Peyer's patch (tissue), 4 donors: Measurements from ENCODE around the gene EYS. TPM values are rescaled to one million over a fixed set of nuclear protein-coding genes. Genes with fewer than 3 reads are reported as not detected.

ENCODE experiments used
- DNase-seq, 3 donors: peaks; one replicate each; pipeline ENCODE4 v3.0.0-alpha.2; 2017 to 2019
- H3K27ac ChIP-seq, 4 donors: fragments of 200-600 bp; sonication (generic); one replicate each; pipeline ENCODE4 v1.5.1; 2016 to 2019
- H3K27me3 ChIP-seq, 2 donors: fragments of 200-600 bp; sonication (generic); one replicate each; pipeline ENCODE4 v1.5.1; 2019
- H3K36me3 ChIP-seq, 3 donors: fragments of 200-600 bp; sonication (generic); one replicate each; pipeline ENCODE4 v1.5.1; 2016 to 2019
- H3K4me1 ChIP-seq, 4 donors: fragments of 200-600 bp; sonication (generic); one replicate each; pipeline ENCODE4 v1.5.1; 2016 to 2019
- H3K4me3 ChIP-seq, 4 donors: fragments of 200-600 bp; sonication (generic); 1 replicate in 3 of 4; 2 replicates in 1 of 4; pipeline ENCODE4 v1.5.1; 2016 to 2019; ENCODE audit warnings: mild to moderate bottlenecking in 1 of 4
- H3K9me3 ChIP-seq, 4 donors: fragments of 200-600 bp; sonication (generic); one replicate each; pipeline ENCODE4 v1.5.1; 2016 to 2019; ENCODE audit warnings: mild to moderate bottlenecking in 1 of 4
- POLR2A ChIP-seq, 2 donors: fragments of 450-650 bp; IDR thresholded peaks; one replicate each; pipeline ENCODE4 v1.5.1; 2017; ENCODE audit warnings: antibody characterized with exemption in 2 of 2, mild to moderate bottlenecking in 2 of 2, moderate library complexity in 2 of 2
- total RNA-seq, 4 donors: library from RNA; depleted of rRNA; stranded (reverse); fragments of >200 nt; gene quantifications; one replicate each; pipeline ENCODE4 v1.1.0, GENCODE V29; 2016
- TF ChIP-seq, protein P1 (sequence below), 6 experiments: fragments of 450-650 bp in 4 of 6; fragments of 200-600 bp in 2 of 6; sonication (generic) in 1 of 6; IDR thresholded peaks; one replicate each; pipeline ENCODE4 v1.5.1; 2017 to 2019; ENCODE audit warnings: antibody characterized with exemption in 6 of 6, mild to moderate bottlenecking in 3 of 6, moderate library complexity in 1 of 6

Gene EYS
- total RNA-seq, 4 donors from 2014 or later, result 0.13 to 1.5 (median 0.35) TPM; not detected in 1

DNA sequence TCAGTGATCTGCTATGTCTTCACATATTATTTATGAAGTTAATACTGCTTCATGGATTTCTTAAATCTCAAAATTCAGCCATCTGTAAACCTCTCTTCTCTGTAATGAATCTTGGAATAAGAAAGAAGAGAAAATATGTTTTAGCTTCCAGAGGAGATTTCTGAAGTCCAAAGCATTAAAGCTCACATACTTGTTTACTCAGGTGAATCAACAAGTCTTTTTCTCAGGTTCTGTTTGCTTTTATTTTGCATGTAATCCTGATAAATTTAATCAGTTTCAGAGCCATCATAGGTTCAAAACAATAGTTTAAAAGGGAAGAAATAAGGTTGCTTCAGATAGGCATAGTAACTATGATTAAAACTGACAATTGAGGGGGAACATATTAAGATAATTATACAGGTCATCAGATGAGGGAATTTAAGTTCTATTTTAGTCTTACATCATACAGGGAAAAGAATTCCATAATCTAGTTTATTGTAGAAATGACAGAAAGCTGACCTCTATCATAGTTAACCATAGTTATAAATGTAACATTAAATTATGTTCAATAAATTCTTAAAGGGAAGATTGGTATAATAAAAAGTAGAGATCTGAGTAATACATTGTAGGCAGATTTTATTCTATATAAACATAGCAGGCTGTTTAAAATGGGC is 716.2 kb downstream of the EYS start:
- Histone ChIP-seq H3K4me1 (no peaks in the 10 kb centered on the region), H3K36me3 (no peaks in the 10 kb centered on the region), H3K27ac (no peak overlapping the region), H3K9me3 (no peaks in the 10 kb centered on the region), H3K4me3 (no peak overlapping the region), H3K27me3 (no peaks in the 10 kb centered on the region)
- DNase-seq, result no peak
- TF ChIP-seq, protein P1, sequence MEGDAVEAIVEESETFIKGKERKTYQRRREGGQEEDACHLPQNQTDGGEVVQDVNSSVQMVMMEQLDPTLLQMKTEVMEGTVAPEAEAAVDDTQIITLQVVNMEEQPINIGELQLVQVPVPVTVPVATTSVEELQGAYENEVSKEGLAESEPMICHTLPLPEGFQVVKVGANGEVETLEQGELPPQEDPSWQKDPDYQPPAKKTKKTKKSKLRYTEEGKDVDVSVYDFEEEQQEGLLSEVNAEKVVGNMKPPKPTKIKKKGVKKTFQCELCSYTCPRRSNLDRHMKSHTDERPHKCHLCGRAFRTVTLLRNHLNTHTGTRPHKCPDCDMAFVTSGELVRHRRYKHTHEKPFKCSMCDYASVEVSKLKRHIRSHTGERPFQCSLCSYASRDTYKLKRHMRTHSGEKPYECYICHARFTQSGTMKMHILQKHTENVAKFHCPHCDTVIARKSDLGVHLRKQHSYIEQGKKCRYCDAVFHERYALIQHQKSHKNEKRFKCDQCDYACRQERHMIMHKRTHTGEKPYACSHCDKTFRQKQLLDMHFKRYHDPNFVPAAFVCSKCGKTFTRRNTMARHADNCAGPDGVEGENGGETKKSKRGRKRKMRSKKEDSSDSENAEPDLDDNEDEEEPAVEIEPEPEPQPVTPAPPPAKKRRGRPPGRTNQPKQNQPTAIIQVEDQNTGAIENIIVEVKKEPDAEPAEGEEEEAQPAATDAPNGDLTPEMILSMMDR (IDR thresholded peaks at IDR 0.05), result no peak

DNA sequence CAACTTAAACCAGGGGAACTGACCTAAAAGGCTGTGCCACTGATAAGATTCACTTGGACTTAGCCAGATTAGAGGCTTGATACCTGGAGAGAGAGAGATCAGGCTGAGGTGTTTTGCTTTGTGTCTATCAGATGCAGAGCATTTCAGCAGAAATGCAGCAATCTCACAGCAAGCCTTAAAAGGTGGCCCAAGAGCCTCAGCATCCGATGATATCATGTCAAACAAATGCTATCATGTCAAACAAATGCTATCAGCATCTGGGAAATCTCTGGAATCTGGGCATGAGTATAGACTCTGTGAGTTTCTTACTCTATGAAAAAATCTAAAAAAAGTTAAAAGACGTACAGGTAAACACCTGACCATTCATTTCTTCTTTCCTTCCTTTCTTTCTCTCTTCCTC is 718.9 kb downstream of the EYS start:
- Histone ChIP-seq H3K27ac (no peak overlapping the region), H3K4me1 (no peaks in the 10 kb centered on the region), H3K27me3 (no peaks in the 10 kb centered on the region), H3K9me3 (no peaks in the 10 kb centered on the region), H3K4me3 (no peak overlapping the region), H3K36me3 (no peaks in the 10 kb centered on the region)
- DNase-seq, result no peak
- TF ChIP-seq POLR2A (IDR thresholded peaks at IDR 0.05), result no peak
- TF ChIP-seq, protein P1 (IDR thresholded peaks at IDR 0.05), result no peak

DNA sequence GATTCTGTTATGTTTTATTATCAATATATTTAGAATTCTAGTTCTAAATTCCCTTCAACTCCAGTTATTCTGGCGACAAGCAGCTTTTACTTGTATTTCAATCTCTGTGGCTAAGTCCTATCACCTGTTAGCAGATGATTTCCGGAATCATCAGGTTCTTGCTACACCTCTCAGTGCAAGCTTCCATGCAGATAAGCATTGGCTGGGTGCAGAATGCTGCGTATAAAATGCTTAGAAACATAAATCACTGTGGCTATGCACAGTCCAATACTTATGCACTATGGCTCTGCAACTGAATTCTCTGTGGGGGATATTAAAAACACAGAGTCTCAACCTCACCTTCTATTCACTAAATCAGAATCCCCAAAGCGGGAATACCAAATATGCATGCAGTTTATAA is 720.0 kb downstream of the EYS start:
- no peak overlapping the region for H3K4me3 ChIP-seq
- no peaks in the 10 kb centered on the region for H3K4me1 ChIP-seq
- DNase-seq, result no peak
- H3K36me3 ChIP-seq, result no peaks in the 10 kb centered on the region
- no peak overlapping the region for H3K27ac ChIP-seq
- TF ChIP-seq POLR2A (IDR thresholded peaks at IDR 0.05), result no peak
- TF ChIP-seq, protein P1 (IDR thresholded peaks at IDR 0.05), result no peak
- no peaks in the 10 kb centered on the region for H3K9me3 ChIP-seq
- H3K27me3 ChIP-seq, result no peaks in the 10 kb centered on the region

DNA sequence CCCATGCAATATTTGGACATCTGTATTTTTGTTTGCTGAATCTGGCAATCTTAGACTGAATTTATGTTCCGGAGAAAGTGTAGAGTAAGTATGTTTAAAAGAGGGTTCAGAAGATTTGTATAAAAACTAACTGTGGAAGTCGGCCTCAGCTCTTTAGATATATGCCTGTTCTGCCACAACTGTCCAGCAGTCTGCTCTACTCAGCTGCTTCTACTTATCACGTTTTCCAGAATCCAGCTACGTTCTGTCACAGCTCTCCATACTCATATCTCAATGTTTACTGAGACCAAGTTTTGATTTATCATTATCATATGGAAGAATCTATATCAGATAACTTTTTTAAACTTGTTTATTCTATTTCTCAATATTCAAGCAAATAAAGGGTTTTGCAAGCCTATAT is 721.3 kb downstream of the EYS start:
- Histone ChIP-seq H3K36me3 (no peaks in the 10 kb centered on the region), H3K9me3 (no peaks in the 10 kb centered on the region), H3K27ac (no peak overlapping the region), H3K4me3 (no peak overlapping the region), H3K4me1 (no peaks in the 10 kb centered on the region), H3K27me3 (no peaks in the 10 kb centered on the region)
- DNase-seq, result no peak
- no peak for TF ChIP-seq POLR2A (IDR thresholded peaks at IDR 0.05)
- TF ChIP-seq, protein P1 (IDR thresholded peaks at IDR 0.05), result no peak

DNA sequence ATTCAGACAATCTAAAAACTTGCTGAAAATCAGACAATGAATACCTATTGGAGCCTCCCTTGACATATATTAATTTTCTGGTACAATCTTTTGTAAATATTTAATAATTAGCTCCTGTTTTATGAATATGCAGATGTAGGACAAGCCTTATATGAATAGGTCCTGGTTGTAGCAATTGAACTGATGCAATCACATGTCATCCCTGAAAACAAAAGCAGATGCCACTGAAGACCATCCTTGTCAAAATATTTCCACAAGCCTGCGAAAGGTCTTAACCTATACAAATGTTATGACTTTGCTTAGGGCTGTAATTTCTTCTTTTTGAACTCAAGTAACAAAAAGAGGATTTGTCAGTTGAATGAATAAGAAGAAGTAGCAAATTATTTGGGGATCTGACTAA is 722.1 kb downstream of the EYS start:
- no peak for DNase-seq
- Histone ChIP-seq H3K36me3 (no peaks in the 10 kb centered on the region), H3K9me3 (no peaks in the 10 kb centered on the region), H3K27me3 (no peaks in the 10 kb centered on the region), H3K4me3 (no peak overlapping the region), H3K27ac (no peak overlapping the region), H3K4me1 (no peaks in the 10 kb centered on the region)
- TF ChIP-seq, protein P1 (IDR thresholded peaks at IDR 0.05), result no peak

DNA sequence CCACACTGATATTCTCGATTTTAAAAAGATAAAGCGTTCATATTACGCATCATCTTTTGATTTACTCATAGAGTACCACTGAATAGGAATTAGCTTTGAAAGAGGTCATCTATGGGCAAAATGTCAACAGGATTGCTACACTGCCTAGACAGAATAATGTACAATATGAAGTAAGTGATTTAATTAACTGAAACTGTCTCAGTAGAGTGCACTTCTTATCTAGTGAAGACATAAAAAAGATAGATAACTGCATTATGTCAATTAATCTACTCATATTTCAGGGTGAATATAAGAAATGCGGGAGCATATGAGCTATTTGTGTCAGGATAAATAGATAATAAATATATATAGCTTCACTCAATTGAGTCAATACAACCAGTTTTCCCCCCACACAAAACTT is 723.9 kb downstream of the EYS start:
- H3K27ac ChIP-seq, result no peak overlapping the region
- no peaks in the 10 kb centered on the region for H3K4me1 ChIP-seq
- TF ChIP-seq POLR2A (IDR thresholded peaks at IDR 0.05), result no peak
- TF ChIP-seq, protein P1 (IDR thresholded peaks at IDR 0.05), result no peak
- no peak for DNase-seq
- no peak overlapping the region for H3K4me3 ChIP-seq
- no peaks in the 10 kb centered on the region for H3K9me3 ChIP-seq
- H3K36me3 ChIP-seq, result no peaks in the 10 kb centered on the region
- H3K27me3 ChIP-seq, result no peaks in the 10 kb centered on the region
